Skin of body (tissue), 2 donors: ENCODE measurements around the gene KCNQ1. TPM values are rescaled to one million over a fixed set of nuclear protein-coding genes. Genes with fewer than 3 reads are reported as not detected.
A peak's percentile ranks its signal among the peaks of the same experiment; 100 is the strongest.

Experiments
- DNase-seq: peaks from one replicate; lab custom pipeline; 2025; lab: John Stamatoyannopoulos, UW
- total RNA-seq: library from RNA; depleted of rRNA; stranded (reverse); fragments of >200 nt; gene quantifications from one replicate; pipeline ENCODE4 v1.2.3, GENCODE V29; 2014

KCNQ1 gene
- total RNA-seq, 1 donor from 2014 or later, result 1.3 TPM

DNA sequence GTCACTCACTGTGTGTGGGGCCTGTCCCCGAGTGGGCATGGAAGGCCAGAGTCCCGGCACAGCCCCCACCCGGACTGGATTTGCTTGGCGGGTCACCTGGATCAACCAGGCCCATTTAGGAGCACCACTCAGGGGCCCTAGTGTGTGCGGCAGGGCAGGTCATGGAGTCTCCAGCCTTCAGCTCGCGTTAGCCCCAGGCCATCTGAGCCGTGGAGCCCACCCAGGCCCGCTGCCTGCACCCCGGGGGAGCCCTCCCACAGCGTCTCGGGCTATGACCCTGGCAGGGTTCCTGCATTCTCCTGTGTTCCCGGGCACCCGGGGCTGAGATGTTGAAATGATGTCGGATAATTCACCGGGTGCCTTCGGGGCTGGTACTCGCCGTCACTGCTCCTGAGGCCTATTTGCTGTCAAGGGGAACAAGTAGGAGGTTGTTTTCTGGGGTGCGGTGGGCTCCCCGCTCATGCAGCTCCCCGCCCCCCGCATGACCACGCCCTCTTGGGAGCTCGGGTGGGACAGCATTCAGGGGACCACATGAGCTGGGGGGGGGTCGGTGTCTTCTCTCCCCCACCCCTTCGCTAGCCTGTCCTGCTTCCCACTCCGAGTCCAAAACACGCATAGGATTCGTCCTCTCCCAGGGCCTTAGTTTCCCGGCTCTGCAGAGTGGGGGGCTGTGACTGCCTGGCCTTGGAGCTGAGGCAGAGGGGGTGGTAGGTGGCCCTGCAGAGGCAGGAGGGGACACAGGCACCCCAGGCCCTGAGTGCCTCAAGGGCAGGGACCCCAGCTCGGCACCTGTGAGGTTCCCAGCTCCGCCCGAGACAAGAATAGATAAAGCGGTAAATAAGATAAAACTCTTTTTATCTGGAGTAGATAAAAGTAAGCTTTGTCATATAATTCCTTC, 77.2 kb downstream of the KCNQ1 start:
- no peak for DNase-seq

DNA sequence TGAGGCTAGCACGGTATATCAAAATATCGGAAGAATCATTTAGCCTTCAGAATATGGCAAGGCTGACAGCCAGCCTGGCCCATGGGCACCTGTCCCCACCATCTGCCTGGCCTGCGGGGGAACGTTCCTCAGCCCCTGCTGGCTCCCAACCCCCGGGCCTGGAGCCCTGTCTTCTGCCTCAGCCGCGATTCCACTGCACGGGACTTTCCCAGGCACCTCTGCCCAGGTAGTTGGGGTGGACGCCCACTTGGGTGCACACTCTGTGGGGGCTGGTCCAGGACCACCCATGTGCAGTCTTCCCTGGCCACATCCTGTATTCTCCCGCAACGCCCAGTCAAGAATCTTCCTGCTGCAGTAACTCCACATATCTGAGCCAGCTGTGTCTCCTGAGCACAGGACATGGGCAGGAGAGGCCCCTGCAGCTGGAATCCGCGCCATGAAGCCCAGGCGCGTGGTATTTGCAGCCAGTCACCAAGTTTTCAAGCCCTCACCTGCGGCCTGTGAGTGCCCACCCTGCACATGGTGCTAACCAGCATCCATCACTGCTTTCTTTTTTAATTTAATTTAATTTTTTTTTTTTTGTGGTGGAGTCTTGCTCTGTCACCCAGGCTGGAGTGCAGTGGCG, 77.9 kb downstream of the KCNQ1 start:
- no peak for DNase-seq

DNA sequence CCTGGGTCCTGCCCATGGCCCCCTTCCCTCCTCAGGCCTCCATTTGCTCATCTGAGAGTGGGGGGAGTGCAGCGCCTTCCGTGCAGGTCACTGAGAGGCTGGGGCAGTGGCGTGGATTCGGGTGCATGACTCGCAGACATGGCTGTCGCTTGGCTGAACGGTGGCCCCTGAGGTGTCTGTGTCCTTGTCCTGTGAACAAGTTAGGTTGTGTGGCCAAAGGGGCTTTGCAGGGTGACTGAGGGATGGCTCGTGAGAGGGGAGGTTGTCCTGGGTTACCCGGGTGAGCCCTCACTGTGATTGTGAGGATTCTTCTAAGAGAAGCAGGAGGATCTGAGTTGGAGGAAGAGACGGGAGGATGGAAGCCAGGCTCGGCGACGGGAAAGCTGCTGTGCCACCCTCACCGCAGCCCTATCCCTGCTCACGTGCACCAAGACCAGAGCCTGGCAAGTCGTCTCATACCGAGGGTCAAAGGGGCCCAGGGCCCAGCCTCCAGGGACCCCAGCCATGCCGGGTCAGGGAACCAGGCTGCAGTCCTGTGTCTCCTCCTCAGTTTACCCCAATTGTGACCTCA, 79.1 kb downstream of the KCNQ1 start:
- DNase-seq, result no peak

DNA sequence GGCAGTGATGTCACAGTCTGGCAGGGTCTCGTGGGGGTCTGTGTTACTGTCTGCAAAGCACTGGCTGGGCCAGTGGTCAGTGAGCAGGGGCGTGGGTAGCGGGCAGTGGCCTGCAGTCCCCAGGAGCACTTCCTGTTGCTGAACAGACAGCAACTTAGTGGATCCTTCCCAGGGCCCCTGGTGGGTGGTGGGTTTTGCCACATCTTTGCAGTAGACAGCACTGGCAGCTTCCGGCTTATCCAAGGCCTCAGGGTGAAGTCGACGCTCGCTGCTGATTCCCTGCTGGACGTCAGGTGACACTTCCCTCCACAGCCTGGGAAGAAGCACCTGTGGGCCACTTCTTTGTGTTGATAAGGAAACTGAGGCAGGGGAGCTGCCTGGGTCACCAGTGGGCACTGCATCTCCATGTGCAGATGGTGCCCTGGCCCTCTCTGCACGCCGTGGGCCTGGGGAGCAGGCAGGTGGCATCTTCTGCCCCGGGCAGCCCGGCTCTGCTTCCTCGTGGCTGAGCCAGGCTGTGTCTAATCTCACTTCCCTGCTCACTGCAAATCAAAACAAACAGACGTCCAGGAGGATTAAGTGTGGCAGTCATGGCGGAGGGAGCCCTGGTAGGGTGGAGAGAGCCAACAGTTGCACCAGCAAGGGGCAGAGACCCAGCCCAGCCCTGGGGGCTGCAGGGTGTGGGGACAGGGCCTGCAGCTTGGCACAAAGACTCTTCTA, 79.8 kb downstream of the KCNQ1 start:
- DNase-seq, result no peak

DNA sequence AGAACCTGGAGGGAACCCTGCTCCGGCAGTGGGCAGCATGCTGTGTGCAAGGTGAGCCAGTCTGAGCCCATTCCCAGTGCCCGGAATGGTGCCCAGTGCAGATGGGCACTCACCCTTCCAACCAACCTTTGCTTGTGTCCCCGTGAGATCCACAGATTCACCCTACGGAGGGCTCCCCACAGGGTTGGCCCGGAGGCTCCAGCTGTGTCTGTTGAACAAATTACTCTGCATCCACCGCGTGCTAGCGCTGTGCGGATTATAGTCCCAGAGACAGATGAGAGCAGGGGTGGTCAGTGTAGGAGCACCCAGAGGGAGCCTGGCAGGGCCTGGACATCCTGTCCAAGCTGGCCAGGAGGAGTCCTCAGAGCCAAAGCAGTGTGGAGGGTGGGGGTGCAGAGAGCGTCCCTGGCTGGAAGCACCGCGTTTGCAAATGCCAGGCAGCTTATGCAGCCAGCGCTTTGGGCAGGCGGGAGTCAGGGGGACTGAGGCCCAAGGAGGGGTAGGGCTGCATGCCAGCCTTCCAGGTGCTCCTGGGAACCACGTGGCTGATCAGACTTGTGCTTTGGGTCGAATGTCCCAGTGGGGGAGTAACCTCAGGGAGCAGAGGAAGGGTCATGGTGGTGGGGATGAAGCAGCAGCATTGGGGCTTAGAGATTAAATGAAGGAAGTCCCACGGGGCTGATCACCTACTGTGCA, 80.5 kb downstream of the KCNQ1 start:
- no peak for DNase-seq

DNA sequence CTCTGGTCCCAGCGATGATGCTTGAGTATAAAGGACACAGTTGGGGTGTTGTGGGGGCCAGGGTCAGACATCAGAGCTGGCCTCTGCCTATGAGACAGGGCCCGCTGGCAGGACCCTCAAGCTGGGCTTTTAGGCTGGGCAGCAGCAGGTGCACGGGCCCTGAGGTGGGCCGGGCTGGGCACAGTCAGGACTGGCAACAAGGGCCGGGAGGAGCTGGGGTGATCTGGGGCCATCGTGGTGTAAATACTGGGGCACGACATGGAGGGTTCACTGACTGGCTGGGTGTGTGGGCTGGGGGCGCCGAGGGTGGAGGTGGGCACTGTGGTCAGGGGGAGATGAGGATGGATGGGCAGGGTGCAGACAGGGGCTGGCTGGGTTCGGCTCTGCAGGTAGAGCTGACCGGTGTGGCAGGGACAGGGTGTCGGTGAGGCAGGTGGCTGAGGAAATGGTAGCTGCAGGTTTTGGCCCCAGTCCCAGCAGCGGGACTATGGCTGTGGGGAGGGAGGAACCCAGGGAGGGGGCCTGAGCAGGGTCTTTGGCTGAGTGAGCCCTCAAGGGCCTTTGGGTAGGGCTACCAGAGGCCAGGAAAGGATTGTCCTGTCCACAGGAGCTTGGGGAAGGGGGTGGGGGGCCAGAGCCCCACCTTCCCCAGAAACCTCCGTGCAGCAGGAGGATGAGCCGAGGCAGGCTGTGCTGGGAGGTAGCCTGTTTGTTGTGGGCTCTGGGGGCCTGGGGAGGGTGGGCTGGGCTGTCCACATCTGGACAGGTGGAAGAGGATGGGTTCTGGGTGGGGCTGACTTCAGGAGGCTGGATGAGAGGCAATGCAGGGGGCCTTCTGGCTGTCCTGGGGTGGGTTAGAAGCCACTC, 81.4 kb downstream of the KCNQ1 start:
- no peak for DNase-seq

DNA sequence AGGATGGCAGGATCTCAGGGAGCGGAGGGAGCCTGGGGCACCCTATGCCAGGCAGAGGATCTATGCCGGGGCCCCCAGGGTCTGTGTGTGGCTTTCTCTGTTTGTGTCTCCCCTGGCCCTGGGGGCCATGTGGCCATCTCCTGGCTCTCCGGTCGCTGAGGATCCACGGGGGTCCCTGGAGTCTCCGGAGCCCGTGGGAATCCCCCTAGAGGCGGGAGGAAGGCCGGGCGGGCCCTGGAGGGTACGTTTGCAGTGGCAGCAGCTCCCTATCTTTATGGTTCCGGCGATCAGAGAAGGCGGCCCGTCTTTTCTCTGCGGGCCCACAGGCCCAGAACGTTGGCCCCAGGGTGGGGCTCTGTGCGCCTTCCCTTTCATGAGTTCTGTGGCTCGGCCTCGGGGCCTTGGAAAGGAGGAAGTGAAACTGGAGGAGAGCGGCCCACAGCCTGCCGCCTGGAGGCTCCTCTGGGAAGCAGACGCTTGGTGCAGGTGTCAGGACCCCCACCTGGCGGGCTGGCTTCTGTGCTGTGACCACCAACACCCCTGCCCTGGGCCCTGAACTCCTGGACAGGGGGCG, 82.1 kb downstream of the KCNQ1 start:
- no peak for DNase-seq

DNA sequence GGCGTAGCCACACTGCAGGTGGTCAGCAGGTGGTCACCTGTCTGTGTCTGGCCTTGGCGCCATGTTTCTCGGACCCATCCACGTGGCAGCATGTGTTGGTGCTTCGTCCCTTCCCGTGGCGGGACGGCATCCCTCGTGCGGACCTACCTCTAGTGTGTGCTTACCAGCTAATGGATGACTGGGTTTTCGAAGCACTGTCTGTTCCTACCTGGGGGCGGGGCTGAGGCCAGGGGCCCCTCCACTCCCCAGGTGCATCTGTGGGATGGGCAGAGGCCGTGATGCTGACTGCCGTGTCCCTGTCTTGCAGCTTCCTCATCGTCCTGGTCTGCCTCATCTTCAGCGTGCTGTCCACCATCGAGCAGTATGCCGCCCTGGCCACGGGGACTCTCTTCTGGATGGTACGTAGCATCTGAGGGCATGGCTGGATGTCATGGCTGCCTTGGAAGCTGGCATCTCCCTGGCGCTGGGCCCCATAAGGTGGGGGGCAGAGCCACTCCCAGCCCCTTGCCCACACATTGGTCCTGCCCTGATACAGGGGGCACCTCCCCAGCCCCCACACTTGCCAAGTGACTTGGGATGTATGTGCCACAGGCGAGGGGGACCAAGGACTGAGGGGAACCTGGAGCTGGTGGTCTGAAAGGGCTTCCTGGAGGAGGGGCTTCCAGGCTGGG, 82.9 kb downstream of the KCNQ1 start:
- DNase-seq, result no peak

DNA sequence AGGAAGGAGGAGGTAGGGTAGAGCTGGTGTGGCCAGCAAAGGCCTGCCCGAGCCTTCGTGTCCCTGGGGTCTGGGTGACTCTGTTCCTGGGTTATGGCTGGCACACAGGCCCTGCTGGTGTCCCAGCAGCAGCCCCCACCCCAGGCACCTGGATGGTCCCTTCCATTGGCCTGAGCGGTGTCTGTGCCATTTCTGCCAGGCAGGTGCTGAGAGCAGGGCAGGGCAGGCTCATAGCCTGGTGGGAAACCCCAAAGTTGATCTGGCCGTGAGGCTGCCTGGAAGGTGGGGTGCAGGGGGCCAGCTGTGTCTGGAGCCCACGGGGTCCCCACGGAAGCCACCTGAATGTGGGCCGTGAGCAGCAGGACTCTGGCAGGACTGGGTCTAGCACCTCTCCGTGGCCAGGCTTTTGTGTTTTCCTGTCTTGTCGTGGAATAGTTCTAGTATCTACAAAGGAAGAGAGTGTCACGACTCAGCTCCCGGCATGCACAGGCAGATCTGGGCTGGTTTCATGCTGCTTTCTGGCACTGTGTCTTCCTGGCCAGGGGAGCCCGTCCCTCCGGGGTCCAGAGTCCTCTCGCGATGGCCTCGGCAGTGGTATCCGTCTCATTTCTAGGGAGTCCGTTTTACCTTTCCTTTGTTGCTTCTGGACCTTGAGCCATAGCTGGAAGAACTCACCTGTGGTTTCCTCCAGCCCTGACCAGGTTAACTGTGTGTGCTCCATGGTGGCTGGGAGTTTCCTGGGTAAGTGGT, 83.7 kb downstream of the KCNQ1 start:
- no peak for DNase-seq

DNA sequence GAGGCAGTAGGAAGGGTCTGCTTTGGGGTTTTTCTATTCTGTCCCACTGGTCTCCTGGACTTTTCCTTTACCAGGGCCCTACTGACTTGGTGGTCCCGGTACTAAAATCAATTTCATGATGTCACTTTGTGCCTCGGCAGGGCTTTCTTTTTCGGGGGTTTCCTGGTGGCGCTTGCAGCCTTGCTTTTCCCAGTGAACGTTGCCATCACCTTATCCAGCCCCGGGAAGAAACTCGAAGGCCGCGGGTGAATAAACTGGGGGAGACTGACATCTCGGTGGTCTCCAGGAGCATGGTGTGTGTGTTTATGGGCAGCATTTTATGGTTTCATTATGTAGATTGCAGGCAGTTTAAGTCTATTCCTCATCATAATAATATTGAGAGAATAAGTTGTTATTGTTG, 84.4 kb downstream of the KCNQ1 start:
- DNase-seq, result no peak

DNA sequence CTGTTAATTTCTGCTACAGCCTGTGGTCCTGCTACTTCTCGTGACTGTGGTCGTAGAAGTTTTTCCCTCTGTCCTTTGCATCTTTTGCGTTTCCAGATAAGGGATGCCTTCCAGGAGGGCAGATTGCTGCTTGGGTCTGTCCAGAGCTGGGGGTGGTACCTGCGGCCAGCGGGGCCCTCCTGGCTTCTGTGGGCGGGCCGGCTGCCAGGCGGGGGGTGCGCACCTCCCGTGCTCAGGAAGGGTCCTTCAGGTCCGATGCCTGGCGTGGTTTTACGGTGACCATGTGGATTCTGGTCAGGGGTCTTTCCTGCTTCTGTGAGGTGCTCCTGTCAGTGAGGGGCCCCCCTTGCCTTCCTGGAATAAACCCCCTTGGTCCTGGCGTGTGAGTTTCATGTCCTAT, 84.8 kb downstream of the KCNQ1 start:
- no peak for DNase-seq

DNA sequence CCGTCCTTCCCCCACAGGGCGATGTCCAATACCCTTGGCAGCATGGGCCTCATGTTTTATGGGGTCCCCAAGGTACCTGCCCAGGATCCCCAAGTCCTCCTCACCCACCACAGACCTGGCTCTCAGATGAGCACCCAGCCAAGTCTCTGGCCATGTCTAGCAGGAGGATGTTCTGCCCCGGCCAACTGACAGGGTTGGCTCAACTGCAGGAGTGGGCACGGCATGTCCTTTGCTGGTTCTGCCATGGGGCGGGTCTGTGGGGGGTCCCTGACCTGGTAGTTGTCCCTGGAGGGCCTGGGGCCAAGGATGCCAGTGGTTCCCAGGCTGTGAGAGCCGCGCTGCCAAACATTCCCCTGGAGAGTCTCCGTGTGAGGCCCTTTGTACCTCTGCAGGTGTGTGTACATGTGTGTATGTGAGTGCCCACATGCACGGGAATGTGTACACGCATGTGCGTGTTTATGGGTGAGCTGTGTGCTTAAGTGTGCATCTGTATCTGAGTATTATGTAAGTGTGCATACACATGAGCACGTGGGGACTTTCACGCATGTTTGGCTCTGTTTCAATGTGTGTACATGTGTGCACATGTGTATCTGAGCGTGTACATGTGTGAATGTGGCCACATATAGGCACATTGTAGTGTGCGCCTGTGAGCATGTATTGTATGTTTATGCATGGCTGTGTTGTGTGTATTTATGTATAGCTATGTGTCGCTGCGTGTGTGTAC, 85.5 kb downstream of the KCNQ1 start:
- no peak for DNase-seq

DNA sequence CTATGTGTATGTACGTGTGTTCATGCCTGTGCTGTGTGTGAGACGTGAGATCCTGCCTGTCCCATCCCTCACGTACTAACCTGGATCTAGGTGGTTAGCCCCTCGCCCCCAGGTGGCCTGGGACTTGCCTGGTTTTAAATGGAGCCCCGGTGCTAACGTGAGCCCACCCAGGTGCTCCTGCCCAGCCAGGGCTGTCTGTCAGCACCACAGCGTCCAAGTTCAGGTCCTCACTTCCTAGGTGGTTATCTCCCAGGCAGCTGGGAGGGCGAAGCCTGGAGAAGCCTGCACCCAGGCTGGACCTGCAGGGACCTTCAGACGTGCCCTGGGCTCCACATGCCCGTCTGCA, 86.0 kb downstream of the KCNQ1 start:
- no peak for DNase-seq

DNA sequence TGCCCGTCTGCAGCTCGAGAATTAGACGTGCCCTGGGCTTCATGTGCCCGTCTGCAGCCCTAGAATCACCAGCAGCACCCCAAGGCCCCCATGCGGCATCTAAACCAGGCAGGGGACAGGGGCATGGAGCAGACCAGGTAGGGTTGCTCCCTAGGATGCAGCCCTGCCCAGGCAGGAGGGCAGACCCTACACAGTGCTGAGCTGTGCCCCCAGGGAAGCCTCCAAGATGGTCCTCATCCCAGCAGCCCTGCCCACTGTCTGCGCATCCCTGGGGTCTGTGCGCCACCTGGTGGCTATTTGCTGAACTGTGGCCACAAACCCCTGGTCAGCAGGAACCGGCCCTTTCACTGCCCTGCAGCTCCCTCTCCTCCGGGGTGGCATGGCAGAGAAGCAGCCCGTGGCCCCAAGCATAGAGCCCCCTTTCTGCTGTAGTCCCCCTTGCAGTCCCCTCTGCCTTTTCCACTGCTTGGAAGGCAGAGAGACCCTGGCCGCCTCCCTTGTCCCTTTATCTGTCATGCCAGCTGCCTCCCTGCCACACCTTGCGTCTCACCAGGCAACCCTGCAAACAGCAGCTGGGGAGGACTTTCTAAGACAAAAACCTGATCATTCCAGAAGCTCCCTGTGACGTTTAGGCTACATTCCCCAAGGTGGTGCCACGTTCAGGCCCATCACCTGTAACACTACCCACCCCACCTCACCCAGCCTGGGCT, 86.6 kb downstream of the KCNQ1 start:
- peak; percentile 34 for DNase-seq

DNA sequence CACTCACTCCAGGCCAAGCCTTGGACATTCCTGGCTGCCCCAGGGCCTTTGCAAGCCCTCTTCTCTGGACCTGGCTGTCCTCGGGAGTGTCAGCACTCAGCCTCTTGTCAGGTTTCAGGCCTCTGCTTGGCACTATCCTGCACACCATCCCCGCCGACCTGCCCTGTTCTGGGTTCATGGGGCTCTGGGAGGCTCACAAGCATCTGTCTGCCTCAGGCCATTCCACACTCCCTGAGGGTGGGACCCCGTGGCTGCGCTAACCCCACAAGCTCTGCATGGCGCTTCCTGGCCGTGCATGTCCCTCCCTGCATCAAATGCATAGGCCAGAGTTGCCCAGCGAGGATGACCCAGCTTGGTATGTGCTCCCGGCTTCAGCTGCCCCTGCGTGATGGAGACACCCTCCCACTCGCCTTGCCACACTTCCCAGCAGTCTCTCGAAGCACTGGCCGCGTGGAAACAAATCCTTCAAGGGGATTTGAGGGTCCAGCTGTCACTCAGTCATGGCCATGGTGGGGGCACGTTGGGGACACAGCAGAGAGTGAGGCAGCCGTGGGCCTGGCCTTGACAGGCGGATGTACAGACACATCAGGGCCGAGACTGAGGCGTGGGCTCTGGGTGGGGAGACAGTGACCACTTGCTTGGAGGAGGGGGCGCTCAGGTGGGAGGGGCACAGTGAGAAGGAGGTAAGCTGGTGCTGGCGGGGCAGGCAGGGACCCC, 87.3 kb downstream of the KCNQ1 start:
- DNase-seq, result peak; percentile 8

DNA sequence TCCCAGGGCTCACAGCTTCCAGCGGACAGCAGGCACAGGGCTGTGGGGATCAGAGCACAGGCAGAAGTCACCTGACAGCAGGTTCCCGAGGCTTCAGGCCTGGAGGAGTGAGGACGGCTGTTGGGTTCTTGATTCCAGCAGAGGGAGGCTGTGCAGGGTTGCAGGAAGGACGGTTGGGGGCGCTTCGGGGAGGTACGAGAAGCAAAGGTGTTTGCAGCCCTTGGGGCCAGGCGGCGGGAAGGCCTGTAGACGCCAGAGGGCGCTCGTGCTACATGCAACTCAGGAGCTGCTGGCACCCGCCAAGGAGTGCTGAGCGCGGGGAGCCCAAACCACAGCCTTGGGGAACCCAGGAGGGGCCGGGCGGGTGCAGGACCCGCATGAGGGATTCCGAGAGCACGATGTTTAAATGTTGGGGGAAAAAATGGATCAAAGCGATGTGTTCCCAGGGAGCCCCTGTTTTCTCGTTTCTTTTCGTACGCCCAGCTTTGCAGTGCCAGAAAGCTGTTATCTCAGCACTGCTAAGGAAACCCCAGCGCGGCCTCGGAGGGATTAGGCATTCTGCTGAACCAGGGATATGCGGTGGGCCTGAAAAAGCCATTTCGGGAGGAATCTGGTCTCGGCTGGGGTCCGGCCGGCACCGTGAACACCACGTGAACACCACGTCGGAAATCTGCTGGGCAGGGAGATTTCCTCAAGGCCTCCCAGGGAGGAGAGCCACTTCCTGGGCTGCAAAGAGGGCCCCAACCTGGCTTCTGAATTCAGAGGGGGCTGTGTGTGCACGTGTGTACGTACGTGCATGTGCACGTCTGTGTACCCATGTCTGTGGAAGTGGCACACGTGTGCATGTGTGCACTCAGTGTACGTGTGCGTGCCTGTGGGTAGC, 88.1 kb downstream of the KCNQ1 start:
- DNase-seq, result peak; percentile 78
